Body of pancreas (tissue), 4 donors: ENCODE measurements around the gene TRPV2. TPM values are rescaled to one million over a fixed set of nuclear protein-coding genes. Genes with fewer than 3 reads are reported as not detected.

Experiments used
- ATAC-seq: fragments of 150-250 bp; one replicate; pipeline ENCODE4 v1.9.1; 2016
- DNase-seq, 4 donors: peaks; one replicate each; pipeline ENCODE4 v3.0.0-alpha.2; 2019
- H3K27ac ChIP-seq, 4 donors: fragments of 200-600 bp; sonication (generic); 1 replicate in 3 of 4; 2 replicates in 1 of 4; pipeline versions ENCODE4 v1.5.1 to v1.6.1; 2016 to 2019; ENCODE audit warnings: mild to moderate bottlenecking in 1 of 4, mixed read lengths in 1 of 4, moderate library complexity in 1 of 4
- H3K27me3 ChIP-seq, 2 donors: fragments of 200-600 bp; sonication (generic); one replicate each; pipeline ENCODE4 v1.6.0; 2016; ENCODE audit warnings: mild to moderate bottlenecking in 1 of 2
- H3K36me3 ChIP-seq, 2 donors: fragments of 200-600 bp; sonication (generic); replicated peaks in 1 of 2; 2 replicates each; pipeline ENCODE4 v1.5.1; 2016; ENCODE audit warnings: low read depth in 2 of 2; ENCODE audit not compliant: insufficient read depth in 1 of 2
- H3K4me1 ChIP-seq: fragments of 200-600 bp; sonication (generic); one replicate; pipeline ENCODE4 v1.6.0; 2016
- H3K4me3 ChIP-seq, 2 donors: fragments of 200-600 bp; sonication (generic); 1 replicate in 1 of 2; 2 replicates in 1 of 2; pipeline ENCODE4 v1.5.1; 2016 to 2019
- H3K9me3 ChIP-seq, 3 donors: fragments of 200-600 bp; sonication (generic); 1 replicate in 2 of 3; 2 replicates in 1 of 3; pipeline ENCODE4 v1.5.1; 2016
- CTCF ChIP-seq, 7 experiments: fragments of 450-650 bp in 4 of 7; fragments of 200-600 bp in 3 of 7; sonication (generic) in 3 of 7; IDR thresholded peaks; one replicate each; pipeline ENCODE4 v1.5.1; 2016 to 2019; ENCODE audit warnings: antibody characterized with exemption in 7 of 7
- POLR2A ChIP-seq, 3 donors: fragments of 450-650 bp; IDR thresholded peaks; one replicate each; pipeline ENCODE4 v1.6.1; 2016; ENCODE audit warnings: antibody characterized with exemption in 3 of 3, mild to moderate bottlenecking in 2 of 3
- WGBS, 2 donors: methylation state at CpG; one replicate each; pipeline ENCODE4 v1.1.5; 2017; 5-methylcytosine and 5-hydroxymethylcytosine counted together
- intact Hi-C: fragments of 100-400 bp; cut with DNase I; formaldehyde crosslinking; loops from one replicate; pipeline ENCODE4 v1.15.1; 2023
- total RNA-seq, 2 donors: library from RNA; depleted of rRNA; stranded (reverse); fragments of >200 nt; gene quantifications; one replicate each; pipeline ENCODE4 v1.1.0, GENCODE V29; 2016

TRPV2 gene
- total RNA-seq, 2 donors from 2014 or later, result 4.7 to 30.7 TPM

GRCh38 chr17:16430650-16431049 lies 15.3 kb downstream of the TRPV2 start:
- Histone ChIP-seq H3K36me3 (no peaks in the 10 kb centered on the region), H3K4me3 (no peak overlapping the region), H3K27me3 (no peaks in the 10 kb centered on the region), H3K4me1 (peaks cover 16% of the 10 kb centered on the region), H3K27ac (no peak overlapping the region), H3K9me3 (no peaks in the 10 kb centered on the region)
- TF ChIP-seq POLR2A (IDR thresholded peaks at IDR 0.05) (no peak), CTCF (IDR thresholded peaks at IDR 0.05) (no peak)
- WGBS, 2 donors, result 74 to 76% methylated on average over 6 of the region's 6 CpGs
- intact Hi-C loops, result no loop called here
- ATAC-seq (no peak), DNase-seq (no peak)

GRCh38 chr17:16432017-16432416 lies 16.6 kb downstream of the TRPV2 start:
- DNase-seq, result no peak
- WGBS, 2 donors, result 91 to 93% methylated on average over 5 to 15 of the region's 15 CpGs
- Histone ChIP-seq H3K4me3 (no peak overlapping the region), H3K36me3 (no peaks in the 10 kb centered on the region), H3K9me3 (no peaks in the 10 kb centered on the region), H3K27me3 (no peaks in the 10 kb centered on the region), H3K4me1 (peaks cover 9% of the 10 kb centered on the region), H3K27ac (no peak overlapping the region)
- TF ChIP-seq POLR2A (IDR thresholded peaks at IDR 0.05) (no peak), CTCF (IDR thresholded peaks at IDR 0.05) (no peak)
- intact Hi-C loops, result no loop called here
- ATAC-seq, result no peak

GRCh38 chr17:16433514-16433913 lies 18.1 kb downstream of the TRPV2 start:
- TF ChIP-seq POLR2A (IDR thresholded peaks at IDR 0.05) (no peak), CTCF (IDR thresholded peaks at IDR 0.05) (no peak)
- intact Hi-C loops, result no loop called here
- Histone ChIP-seq H3K36me3 (no peaks in the 10 kb centered on the region), H3K9me3 (no peaks in the 10 kb centered on the region), H3K27me3 (no peaks in the 10 kb centered on the region), H3K27ac (no peak overlapping the region), H3K4me1 (peaks cover 5% of the 10 kb centered on the region), H3K4me3 (no peak overlapping the region)
- ATAC-seq, result no peak
- DNase-seq, result no peak
- 67 to 80% methylated on average over 2 to 5 of the region's 5 CpGs for WGBS, 2 donors

GRCh38 chr17:16434662-16435061 lies 19.3 kb downstream of the TRPV2 start:
- no peak for TF ChIP-seq POLR2A (IDR thresholded peaks at IDR 0.05)
- TF ChIP-seq CTCF (IDR thresholded peaks at IDR 0.05), result no peak
- WGBS, 2 donors, result 50 to 62% methylated on average over 2 to 8 of the region's 8 CpGs
- DNase-seq, result no peak
- H3K27me3 ChIP-seq, result no peaks in the 10 kb centered on the region
- intact Hi-C loops, result no loop called here
- no peak for ATAC-seq
- H3K4me3 ChIP-seq, result no peak overlapping the region
- H3K9me3 ChIP-seq, result no peaks in the 10 kb centered on the region
- no peak overlapping the region for H3K27ac ChIP-seq
- peaks cover 5% of the 10 kb centered on the region for H3K4me1 ChIP-seq
- no peaks in the 10 kb centered on the region for H3K36me3 ChIP-seq
